ENCODE data around the gene TSBP1.
"Not testable (repeated sequence)": the region's sequence is repeated elsewhere in the genome, so short reads cannot be mapped to it uniquely, and the experiment has no call there.

The TSBP1 gene

DNA sequence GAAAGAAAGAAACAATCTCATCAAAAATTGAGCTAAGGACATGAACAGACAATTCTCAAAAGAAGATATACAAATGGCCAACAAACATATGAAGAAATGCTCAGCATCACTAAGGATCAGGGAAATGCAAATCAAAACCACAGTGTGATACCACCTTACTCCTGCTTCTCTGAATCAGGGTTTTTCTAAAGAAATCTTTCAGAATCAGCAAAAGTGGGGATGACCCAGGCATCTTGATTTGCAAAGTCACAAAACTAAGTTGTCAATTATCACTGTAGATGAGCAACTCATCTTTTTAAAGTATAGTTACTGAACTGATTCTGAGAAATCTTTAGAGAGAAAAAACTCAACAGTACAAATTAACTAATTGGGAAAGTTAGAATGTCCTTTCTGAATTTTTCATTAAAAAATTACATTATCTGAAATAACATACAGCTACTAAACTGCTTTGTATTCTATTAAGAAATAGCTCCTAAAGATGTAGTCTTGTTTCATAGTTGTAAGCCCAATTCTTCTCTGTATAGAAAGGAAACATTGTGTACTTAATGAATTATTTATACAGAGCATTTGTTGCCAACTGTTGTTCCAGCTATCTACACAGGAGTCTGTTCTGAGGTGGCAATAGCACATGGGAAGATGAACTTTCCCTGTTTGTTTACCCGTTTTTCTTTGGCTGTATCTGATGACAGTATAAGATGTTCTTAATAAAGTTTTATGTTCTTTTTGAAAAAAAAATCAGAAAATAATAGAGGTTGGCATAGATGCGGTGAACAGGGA, 97.7 kb downstream of the TSBP1 start:
- DNase-seq, result not testable (repeated sequence)

DNA sequence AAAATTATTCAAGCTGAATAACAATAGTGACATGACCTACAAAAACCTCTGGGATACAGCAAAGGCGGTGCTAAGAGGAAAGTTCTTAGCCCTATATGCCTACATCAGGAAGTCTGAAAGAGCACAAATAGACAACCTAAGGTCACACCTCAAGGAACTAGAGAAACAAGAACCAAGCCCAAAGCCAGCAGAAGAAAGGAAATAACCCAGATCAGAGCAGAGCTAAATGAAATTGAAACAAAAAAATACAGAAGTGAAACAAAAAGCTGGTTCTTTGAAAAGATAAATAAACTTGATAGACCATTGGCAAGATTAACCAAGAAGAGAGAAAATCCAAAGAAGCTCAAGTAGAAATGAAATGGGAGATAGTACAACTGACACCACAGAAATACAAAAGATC, 100.3 kb downstream of the TSBP1 start:
- DNase-seq, result no peak

DNA sequence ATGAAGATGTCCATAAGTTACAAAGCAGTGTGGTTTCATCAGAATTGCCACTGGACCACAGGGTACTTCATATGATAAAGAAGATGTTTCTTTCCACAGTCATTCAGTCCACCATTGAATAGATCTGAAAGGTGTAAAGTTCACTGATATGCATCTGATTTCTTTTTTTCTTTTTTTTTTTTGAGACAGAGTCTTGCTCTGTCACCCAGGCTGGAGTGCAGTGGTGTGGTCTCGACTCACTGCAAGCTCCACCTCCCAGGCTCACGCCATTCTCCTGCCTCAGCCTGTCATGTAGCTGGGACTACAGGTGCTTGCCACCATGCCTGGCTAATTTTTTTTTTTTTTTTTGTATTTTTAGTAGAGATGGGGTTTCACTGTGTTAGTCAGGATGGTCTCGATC, 103.2 kb downstream of the TSBP1 start:
- DNase-seq, result not testable (repeated sequence)

DNA sequence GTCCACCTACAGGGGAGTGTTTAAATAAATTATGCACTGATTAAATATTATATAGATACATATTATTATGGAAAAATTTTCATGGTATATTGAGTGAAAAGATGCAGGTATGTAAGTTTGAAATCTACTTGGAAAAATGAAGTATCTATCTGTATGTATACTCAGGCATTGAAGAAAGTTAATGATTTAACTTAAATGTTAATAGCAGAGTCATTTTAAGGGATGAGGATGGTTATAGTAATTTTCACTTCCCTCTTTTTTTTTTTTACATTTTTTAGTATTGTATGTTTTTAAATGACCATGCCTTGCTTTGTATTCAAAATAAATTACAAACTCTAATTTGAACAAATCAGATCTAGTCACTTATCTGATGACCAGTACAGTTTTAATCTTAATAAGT, 104.7 kb downstream of the TSBP1 start:
- no peak for DNase-seq

DNA sequence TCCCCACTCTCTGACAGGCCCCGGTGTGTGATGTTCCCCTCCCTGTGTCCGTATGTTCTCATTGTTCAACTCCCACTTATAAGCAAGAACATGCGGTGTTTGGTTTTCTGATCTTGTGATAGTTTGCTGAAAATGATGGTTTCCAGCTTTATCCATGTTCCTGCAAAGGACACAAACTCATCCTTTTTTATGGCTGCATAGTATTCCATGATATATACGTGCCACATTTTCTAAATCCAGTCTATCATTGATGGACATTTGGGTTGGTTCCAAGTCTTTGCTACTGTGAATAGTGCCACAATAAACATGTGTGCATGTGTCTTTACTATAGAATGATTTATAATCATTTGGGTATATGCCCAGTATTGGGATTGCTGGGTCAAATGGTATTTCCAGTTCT, 114.4 kb downstream of the TSBP1 start:
- not testable (repeated sequence) for DNase-seq

DNA sequence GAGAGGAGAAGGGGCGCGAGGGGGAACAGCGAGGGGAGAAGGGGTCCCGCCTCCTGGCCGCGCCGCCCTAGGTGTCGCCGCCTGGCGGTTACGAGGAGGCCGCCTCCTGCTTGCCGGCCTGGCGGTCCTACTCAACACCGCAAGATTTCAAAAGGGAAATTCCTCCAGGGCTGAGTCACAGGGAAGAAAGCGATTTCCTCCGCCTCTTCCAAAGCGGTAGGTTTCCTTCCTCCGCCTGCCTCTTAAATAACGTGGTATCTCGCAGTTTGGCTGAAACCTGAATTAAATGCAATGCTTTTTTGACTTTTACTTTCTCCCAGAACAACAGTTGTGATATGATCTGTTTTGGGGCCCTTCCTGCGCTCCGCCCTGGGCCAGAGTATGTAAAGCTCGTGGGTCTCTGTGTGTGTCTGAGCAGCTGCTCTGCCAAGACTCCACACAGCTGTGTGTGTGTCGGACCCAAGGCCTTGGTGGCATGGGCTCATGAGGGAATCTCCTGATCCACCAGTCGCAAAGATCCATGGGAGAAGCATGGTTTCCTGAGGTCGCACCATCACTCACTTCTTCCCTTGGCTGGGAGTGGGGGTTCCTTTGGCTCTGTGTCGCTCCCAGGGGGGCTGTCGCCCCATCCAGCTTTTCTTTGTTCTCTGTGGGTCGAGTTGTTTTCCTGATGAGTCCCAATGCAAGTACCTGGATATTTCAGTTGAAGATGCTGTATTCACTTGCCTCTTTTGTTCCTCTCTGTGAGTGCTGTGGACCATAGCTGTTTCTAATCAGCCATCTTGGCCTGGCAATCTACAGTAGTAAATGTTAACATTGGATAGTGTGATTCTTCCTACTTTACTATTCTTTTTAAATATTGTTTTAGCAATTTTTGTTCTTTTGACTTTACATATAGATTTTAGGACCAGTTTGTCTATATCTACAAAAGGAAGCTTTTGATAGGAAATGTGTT, 116.2 kb downstream of the TSBP1 start:
- DNase-seq, result peak; percentile 93

DNA sequence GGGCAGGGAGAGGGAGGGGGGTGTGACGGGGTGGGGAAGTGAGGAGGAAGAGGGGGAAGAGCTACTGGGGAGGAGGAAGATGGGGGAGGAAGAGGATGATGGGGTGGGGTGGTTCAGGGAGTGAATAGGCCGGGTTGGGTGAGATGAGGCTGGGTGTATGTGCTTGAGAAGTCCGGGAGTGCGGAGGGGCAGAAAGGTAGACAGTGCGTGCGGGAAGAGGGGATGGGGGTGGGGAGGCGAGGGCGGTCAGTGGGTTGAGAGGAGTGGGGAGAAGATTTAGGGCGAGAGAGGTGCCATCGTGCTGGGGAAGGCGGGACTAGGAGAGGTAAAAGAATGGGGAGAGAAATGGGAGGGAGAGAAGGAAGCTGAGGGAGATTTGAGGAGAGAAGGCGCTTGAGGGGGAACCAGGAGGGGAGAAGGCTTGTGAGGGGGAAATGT, 116.9 kb downstream of the TSBP1 start:
- no peak for DNase-seq

DNA sequence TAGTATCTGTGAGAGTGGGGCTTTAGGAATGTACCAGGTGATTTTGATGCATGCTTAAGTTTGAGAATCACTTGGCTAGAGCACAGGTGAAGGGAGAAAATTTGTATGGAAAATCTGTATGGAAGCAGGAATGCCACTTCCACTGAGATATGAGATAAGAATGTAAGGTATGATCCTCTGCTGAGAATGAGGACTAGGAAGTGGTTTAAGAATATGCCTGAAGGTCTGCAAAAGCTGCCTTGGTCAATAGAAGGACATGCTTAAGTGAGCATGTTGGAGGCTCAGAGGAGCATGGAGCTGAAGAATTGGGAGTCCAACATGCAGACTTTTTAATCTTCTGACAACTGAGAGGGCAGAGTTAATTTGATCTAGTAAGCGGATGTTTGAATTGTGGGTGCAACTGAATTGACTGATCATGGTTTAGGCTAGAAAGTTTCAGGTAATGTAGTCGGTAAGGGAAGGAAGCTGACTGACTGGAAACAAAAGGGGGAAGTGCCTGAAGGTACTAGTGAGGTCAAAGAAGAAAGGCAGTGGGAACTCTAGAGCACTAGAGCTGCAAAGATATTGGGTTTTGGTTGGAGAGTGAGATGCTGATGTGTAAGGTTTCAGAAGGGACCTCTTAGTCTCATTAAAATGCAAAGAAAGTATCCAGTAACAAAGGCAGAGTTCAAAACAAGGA, 119.2 kb downstream of the TSBP1 start:
- DNase-seq, result no peak

DNA sequence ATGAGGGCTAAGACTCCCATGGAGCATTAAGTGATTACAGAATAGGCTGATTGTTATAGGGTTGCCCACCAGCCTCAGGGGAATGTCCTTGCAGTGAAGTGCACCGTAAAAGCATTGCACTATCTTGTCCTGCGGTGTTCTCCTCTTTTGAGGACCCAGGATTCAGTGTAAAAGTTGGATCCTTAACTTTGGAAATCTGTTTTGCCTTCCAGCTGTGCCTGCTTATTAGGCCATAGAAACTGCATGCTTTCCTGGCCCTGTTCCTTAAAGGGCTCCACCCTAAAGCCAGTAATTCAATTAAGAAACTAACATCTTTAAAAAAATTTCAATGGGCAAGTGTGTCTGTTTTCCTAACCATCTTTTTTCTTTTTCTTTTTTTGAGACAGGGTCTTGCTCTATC, 122.4 kb downstream of the TSBP1 start:
- no peak for DNase-seq

DNA sequence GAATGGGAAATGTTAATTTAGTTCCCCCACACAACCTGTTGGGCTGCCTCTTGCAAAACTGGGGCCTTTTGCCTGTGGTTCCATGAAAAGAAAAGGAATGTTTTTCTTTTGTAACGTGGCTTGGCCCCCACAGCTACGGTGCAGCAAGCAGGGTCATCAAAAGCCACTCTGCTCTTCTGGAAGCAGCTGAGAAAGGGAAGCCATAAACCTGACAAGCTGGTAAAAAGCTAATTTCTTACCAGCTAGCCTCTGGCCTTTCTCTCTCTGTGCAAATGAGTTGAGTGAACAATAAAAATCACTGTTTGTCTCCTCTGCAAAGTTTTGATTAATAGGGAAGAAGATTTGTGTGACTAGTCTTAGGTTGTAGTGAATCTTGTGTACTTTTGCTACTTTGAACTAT, 124.3 kb downstream of the TSBP1 start:
- no peak for DNase-seq

DNA sequence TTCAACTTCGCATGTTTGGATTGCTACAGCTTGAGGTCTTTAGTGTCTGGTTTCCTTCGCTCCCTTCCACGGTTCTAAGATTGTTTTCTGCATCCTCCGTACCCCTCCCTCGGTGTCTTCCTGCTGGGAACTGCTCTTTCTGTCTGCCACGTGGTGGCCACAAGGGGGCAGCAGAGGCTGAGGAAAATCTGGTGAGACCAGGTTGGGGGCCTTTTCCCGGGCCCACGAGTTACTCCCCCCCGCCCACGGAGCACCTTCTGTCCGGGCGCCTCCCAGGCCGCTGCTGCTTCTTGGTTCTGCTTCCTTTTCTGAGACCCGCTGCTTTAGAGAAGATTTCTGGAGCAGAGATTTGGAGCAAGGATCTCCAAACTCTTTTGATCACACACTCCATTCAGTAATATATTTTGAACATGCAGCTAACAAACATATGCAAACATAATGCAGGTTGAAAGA, 126.7 kb downstream of the TSBP1 start:
- peak; percentile 76 for DNase-seq

DNA sequence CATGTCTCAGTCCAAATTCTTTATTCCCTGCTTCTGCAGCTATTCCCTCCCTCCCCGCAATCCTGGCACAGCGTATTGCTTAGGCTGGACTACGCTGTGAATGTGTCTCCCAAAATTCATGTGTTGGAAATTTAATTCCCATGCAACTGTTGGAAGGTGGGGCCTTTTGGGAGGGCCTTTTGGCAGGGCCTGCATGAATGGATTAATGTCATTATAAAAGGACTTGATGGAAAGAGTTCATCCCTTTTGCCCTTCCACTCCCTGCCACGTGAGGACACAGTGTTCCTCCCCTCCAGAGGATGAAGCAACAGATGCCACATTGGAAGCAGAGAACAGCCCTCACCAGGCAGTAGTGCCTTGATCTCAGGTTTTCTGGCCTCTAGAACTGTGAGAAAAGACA, 127.4 kb downstream of the TSBP1 start:
- DNase-seq, result no peak
